Neural progenitor cell (in vitro differentiated cells): Measurements from ENCODE around the gene ARHGEF26. TPM values are rescaled to one million over a fixed set of nuclear protein-coding genes. Genes with fewer than 3 reads are reported as not detected.

Experiments used
- DNase-seq: peaks from one replicate; pipeline ENCODE4 v3.0.0-alpha.2; 2016; ENCODE audit warnings: low spot score
- H2AFZ ChIP-seq: fragments of 200-600 bp; sonication (generic); replicated peaks from 2 replicates; pipeline ENCODE4 v1.6.1; 2016; ENCODE audit warnings: antibody characterized with exemption
- H3F3A ChIP-seq: fragments of 200-600 bp; sonication (generic); 2 replicates; pipeline ENCODE4 v1.6.1; 2016; ENCODE audit warnings: antibody characterized with exemption, low read depth
- H3K27ac ChIP-seq: fragments of 200-600 bp; sonication (generic); 2 replicates; pipeline ENCODE4 v1.5.1; 2016; ENCODE audit warnings: mild to moderate bottlenecking
- H3K27me3 ChIP-seq: fragments of 200-600 bp; sonication (generic); 2 replicates; pipeline ENCODE4 v1.6.1; 2016; ENCODE audit warnings: mild to moderate bottlenecking, moderate library complexity
- H3K36me3 ChIP-seq: fragments of 200-600 bp; sonication (generic); 2 replicates; pipeline ENCODE4 v1.5.1; 2016
- H3K4me1 ChIP-seq: fragments of 200-600 bp; sonication (generic); 2 replicates; pipeline ENCODE4 v1.6.1; 2016; ENCODE audit warnings: mixed run types
- H3K4me2 ChIP-seq: fragments of 200-600 bp; sonication (generic); 2 replicates; pipeline ENCODE4 v1.6.1; 2016
- H3K4me3 ChIP-seq: fragments of 200-600 bp; sonication (generic); 2 replicates; pipeline ENCODE4 v1.5.1; 2016
- H3K79me2 ChIP-seq: fragments of 200-600 bp; sonication (generic); 2 replicates; pipeline ENCODE4 v1.6.1; 2016; ENCODE audit warnings: low read depth
- H3K9ac ChIP-seq: fragments of 200-600 bp; sonication (generic); 2 replicates; pipeline ENCODE4 v1.6.1; 2016
- H3K9me3 ChIP-seq: fragments of 200-600 bp; sonication (generic); 2 replicates; pipeline ENCODE4 v1.5.1; 2016; ENCODE audit warnings: low read depth
- H4K20me1 ChIP-seq: fragments of 200-600 bp; sonication (generic); 2 replicates; pipeline ENCODE4 v1.6.1; 2016; ENCODE audit warnings: low read depth
- H3K27ac Mint-ChIP-seq: 3 replicates; pipeline ENCODE4 v1.8.0; 2021; ENCODE audit warnings: mixed read lengths
- H3K27me3 Mint-ChIP-seq: 2 replicates; pipeline ENCODE4 v1.8.0; 2022; ENCODE audit warnings: low read depth, mild to moderate bottlenecking, inconsistent platforms, moderate library complexity, mixed read lengths; ENCODE audit not compliant: insufficient read depth
- H3K36me3 Mint-ChIP-seq: 3 replicates; pipeline ENCODE4 v1.8.0; 2021; ENCODE audit warnings: mixed read lengths
- H3K4me1 Mint-ChIP-seq: 3 replicates; pipeline ENCODE4 v1.8.0; 2021; ENCODE audit warnings: mixed read lengths
- H3K4me3 Mint-ChIP-seq: 3 replicates; pipeline ENCODE4 v1.8.0; 2021; ENCODE audit warnings: mild to moderate bottlenecking, moderate library complexity, mixed read lengths
- H3K9me3 Mint-ChIP-seq: 3 replicates; pipeline ENCODE4 v1.8.0; 2020; ENCODE audit warnings: mixed read lengths
- EZH2 ChIP-seq: fragments of 200-600 bp; sonication (generic); IDR thresholded peaks from 2 replicates; pipeline ENCODE4 v1.6.1; 2017; ENCODE audit warnings: antibody characterized with exemption, mild to moderate bottlenecking, moderate library complexity
- EZH2phosphoT487 ChIP-seq: fragments of 200-600 bp; sonication (generic); IDR thresholded peaks from 2 replicates; pipeline ENCODE4 v1.6.1; 2017; ENCODE audit warnings: antibody characterized with exemption
- total RNA-seq: library from RNA; depleted of rRNA; stranded (reverse); fragments of >200 nt; gene quantifications from 2 replicates; pipeline ENCODE4 v1.2.3, GENCODE V29; 2015; ENCODE audit warnings: low replicate concordance
- TF ChIP-seq, protein P1 (sequence below): fragments of 200-600 bp; sonication (generic); IDR thresholded peaks from 2 replicates; pipeline ENCODE4 v1.5.1; 2017; ENCODE audit warnings: antibody characterized with exemption, mild to moderate bottlenecking

ARHGEF26 gene
- total RNA-seq, 1 donor from 2014 or later: 14.0 TPM

DNA sequence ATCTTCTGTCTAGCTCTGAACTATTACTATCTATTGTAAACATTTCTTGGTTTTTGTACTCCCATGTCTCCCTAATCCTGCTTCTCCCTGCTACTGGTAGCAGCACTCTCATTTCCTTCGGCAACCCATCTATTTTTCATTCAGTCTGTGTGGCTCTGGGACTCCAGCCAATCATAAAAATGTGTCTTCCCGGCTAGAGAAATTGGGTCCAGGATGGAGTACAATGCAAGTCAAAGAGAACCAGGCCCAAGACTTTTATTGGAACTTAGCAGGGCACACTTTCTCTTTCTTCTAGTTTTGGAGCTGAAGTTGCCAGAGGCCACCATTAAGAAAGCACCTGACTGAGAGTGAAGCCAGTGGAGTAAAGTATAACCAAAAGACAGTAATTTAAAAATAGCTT, 22.8 kb upstream of the ARHGEF26 start:
- Histone ChIP-seq H3K4me3 (no peak overlapping the region), H3K9me3 (no peaks in the 10 kb centered on the region), H4K20me1 (no peaks in the 10 kb centered on the region), H3K9ac (no peak overlapping the region), H3K4me2 (no peak overlapping the region), H3F3A (no peaks in the 10 kb centered on the region), H3K27me3 (no peaks in the 10 kb centered on the region), H2AFZ (no peak overlapping the region), H3K36me3 (no peaks in the 10 kb centered on the region), H3K4me1 (no peaks in the 10 kb centered on the region), H3K79me2 (no peaks in the 10 kb centered on the region), H3K27ac (no peak overlapping the region)
- H3K9me3 Mint-ChIP-seq: no peaks in the 10 kb centered on the region
- H3K27me3 Mint-ChIP-seq: no peaks in the 10 kb centered on the region
- TF ChIP-seq EZH2: no peak
- no peak for TF ChIP-seq EZH2phosphoT487
- TF ChIP-seq, protein P1, sequence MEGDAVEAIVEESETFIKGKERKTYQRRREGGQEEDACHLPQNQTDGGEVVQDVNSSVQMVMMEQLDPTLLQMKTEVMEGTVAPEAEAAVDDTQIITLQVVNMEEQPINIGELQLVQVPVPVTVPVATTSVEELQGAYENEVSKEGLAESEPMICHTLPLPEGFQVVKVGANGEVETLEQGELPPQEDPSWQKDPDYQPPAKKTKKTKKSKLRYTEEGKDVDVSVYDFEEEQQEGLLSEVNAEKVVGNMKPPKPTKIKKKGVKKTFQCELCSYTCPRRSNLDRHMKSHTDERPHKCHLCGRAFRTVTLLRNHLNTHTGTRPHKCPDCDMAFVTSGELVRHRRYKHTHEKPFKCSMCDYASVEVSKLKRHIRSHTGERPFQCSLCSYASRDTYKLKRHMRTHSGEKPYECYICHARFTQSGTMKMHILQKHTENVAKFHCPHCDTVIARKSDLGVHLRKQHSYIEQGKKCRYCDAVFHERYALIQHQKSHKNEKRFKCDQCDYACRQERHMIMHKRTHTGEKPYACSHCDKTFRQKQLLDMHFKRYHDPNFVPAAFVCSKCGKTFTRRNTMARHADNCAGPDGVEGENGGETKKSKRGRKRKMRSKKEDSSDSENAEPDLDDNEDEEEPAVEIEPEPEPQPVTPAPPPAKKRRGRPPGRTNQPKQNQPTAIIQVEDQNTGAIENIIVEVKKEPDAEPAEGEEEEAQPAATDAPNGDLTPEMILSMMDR: no peak
- no peak overlapping the region for H3K27ac Mint-ChIP-seq
- DNase-seq: no peak
- no peak overlapping the region for H3K4me3 Mint-ChIP-seq
- no peaks in the 10 kb centered on the region for H3K36me3 Mint-ChIP-seq
- H3K4me1 Mint-ChIP-seq: peaks cover 8% of the 10 kb centered on the region

DNA sequence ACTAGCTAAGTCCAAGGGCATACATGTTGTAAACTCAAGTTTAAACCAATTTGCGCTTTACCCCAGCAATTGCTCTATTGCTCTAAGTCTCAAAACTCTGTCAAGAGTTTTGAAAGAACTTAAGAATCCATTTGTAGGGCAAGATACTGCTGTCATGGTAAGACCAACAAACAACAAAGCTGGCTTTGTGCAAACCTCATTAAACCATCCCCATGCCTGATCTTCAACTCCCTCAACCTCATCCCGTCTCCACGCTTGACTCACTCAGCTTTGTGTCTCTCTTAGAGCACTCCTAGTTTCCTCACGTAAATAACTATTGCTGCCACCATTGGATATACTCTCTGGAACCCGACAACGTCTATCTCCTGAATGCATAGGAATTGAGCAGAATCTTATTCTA, 20.6 kb upstream of the ARHGEF26 start:
- Mint-ChIP-seq H3K27ac (no peak overlapping the region), H3K4me3 (no peak overlapping the region), H3K27me3 (no peaks in the 10 kb centered on the region), H3K4me1 (peaks cover 13% of the 10 kb centered on the region), H3K9me3 (no peaks in the 10 kb centered on the region), H3K36me3 (no peaks in the 10 kb centered on the region)
- H3K79me2 ChIP-seq: no peaks in the 10 kb centered on the region
- TF ChIP-seq, protein P1: no peak
- TF ChIP-seq EZH2 (no peak), EZH2phosphoT487 (no peak)
- no peak overlapping the region for H3K27ac ChIP-seq
- no peaks in the 10 kb centered on the region for H3K27me3 ChIP-seq
- DNase-seq: no peak
- H3K4me3 ChIP-seq: no peak overlapping the region
- H3F3A ChIP-seq: no peaks in the 10 kb centered on the region
- no peak overlapping the region for H3K4me2 ChIP-seq
- no peaks in the 10 kb centered on the region for H3K9me3 ChIP-seq
- no peaks in the 10 kb centered on the region for H3K4me1 ChIP-seq
- no peak overlapping the region for H3K9ac ChIP-seq
- no peaks in the 10 kb centered on the region for H4K20me1 ChIP-seq
- no peak overlapping the region for H2AFZ ChIP-seq
- no peaks in the 10 kb centered on the region for H3K36me3 ChIP-seq

DNA sequence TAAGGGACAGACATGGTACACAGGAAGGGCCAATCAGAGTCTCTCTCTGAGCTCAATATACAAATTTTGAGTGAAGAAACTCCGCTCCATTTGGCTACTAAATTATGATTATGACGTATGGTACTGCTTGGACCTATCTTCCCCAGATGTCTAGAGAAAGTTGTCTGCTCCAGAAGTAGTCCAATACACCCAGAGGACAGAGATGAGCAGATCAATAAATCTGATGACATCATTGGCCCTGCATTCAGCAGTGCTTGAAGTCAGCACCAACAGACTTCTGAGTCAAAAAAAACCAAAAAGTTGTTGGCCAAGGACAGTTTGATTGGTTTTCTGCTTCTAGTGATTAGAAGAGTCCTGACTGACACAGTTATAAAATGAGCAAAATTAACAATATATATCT, 19.9 kb upstream of the ARHGEF26 start:
- no peaks in the 10 kb centered on the region for H3K9me3 Mint-ChIP-seq
- Histone ChIP-seq H3K9me3 (no peaks in the 10 kb centered on the region), H3K27me3 (no peaks in the 10 kb centered on the region), H3K4me3 (no peak overlapping the region), H2AFZ (no peak overlapping the region), H3K4me2 (no peak overlapping the region), H3K27ac (no peak overlapping the region), H4K20me1 (no peaks in the 10 kb centered on the region), H3F3A (no peaks in the 10 kb centered on the region), H3K4me1 (no peaks in the 10 kb centered on the region), H3K9ac (no peak overlapping the region), H3K36me3 (no peaks in the 10 kb centered on the region), H3K79me2 (no peaks in the 10 kb centered on the region)
- H3K27ac Mint-ChIP-seq: no peak overlapping the region
- H3K4me1 Mint-ChIP-seq: peaks cover 15% of the 10 kb centered on the region
- TF ChIP-seq, protein P1: no peak
- no peak for TF ChIP-seq EZH2
- no peak for TF ChIP-seq EZH2phosphoT487
- no peak overlapping the region for H3K4me3 Mint-ChIP-seq
- no peaks in the 10 kb centered on the region for H3K36me3 Mint-ChIP-seq
- H3K27me3 Mint-ChIP-seq: no peaks in the 10 kb centered on the region
- no peak for DNase-seq

DNA sequence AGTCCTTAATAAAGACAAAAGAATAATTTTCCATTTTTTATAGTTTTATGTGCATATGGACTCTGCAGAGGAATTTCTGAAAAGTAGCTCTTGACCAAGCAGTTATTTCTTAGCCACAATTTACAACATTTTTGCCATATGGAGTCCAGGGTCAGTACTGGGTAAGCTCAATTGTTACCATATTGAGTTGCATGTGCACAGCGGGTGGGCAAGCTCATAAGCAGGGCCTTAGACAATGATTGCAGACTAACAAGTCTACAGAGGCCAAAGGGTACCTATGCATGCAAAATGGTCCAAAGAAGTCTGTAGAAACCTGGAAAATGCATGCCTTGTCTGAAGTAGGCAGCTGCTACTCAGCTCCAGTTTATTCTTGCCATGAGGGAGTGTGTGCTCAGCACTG, 19.0 kb upstream of the ARHGEF26 start:
- Mint-ChIP-seq H3K27me3 (no peaks in the 10 kb centered on the region), H3K36me3 (no peaks in the 10 kb centered on the region), H3K4me3 (no peak overlapping the region), H3K27ac (no peak overlapping the region), H3K4me1 (peaks cover 15% of the 10 kb centered on the region), H3K9me3 (no peaks in the 10 kb centered on the region)
- Histone ChIP-seq H3K4me2 (no peak overlapping the region), H3K27ac (no peak overlapping the region), H3K27me3 (no peaks in the 10 kb centered on the region), H2AFZ (no peak overlapping the region), H3K79me2 (no peaks in the 10 kb centered on the region), H3K4me1 (no peaks in the 10 kb centered on the region), H3K9ac (no peak overlapping the region), H4K20me1 (no peaks in the 10 kb centered on the region), H3K36me3 (no peaks in the 10 kb centered on the region), H3K9me3 (no peaks in the 10 kb centered on the region), H3F3A (no peaks in the 10 kb centered on the region), H3K4me3 (no peak overlapping the region)
- DNase-seq: no peak
- TF ChIP-seq, protein P1: no peak
- TF ChIP-seq EZH2phosphoT487 (no peak), EZH2 (no peak)
